ENCODE measurements around the gene ANKRD1.
"Not testable (repeated sequence)": the region's sequence is repeated elsewhere in the genome, so short reads cannot be mapped to it uniquely, and the experiment has no call there.

Gene ANKRD1

GRCh38 chr10:90947030-90947960 lies 26.4 kb upstream of the ANKRD1 start:
- peak; percentile 76 for ATAC-seq (ENCODE audit: insufficient read depth, low read depth)
- Histone ChIP-seq H3K9me3 (ENCODE audit: insufficient read depth, low read length, severe bottlenecking) (peaks cover 11% of the 10 kb centered on the region), H3K4me3 (ENCODE audit: low read depth in 1 of 2, low read length in 2 of 2) (peak overlapping the region in 1 of 2 experiments; percentile 18; a peak in 1 of 4 replicates), H4K20me1 (ENCODE audit: insufficient read depth, low read length) (no peaks in the 10 kb centered on the region), H2AFZ (ENCODE audit: low read depth, low read length) (no peak overlapping the region), H3K4me1 (ENCODE audit: insufficient read depth, low read length) (peaks cover 80% of the 10 kb centered on the region), H3K36me3 (ENCODE audit: insufficient read depth, low read length) (peaks cover 6% of the 10 kb centered on the region; the same call in 1 of the 2 replicates), H3K27ac (ENCODE audit: low read length) (peak overlapping the region; percentile 96), H3K79me2 (ENCODE audit: insufficient read depth, low read length) (peaks cover 38% of the 10 kb centered on the region), H3K27me3 (ENCODE audit: insufficient read depth, low read length, poor library complexity) (no peaks in the 10 kb centered on the region), H3K9ac (ENCODE audit: low read depth, low read length) (peak overlapping the region; percentile 71), H3K4me2 (ENCODE audit: insufficient read depth, low read length) (peak overlapping the region; percentile 29)
- peak; percentile 92 for DNase-seq
- TF ChIP-seq, protein P1, sequence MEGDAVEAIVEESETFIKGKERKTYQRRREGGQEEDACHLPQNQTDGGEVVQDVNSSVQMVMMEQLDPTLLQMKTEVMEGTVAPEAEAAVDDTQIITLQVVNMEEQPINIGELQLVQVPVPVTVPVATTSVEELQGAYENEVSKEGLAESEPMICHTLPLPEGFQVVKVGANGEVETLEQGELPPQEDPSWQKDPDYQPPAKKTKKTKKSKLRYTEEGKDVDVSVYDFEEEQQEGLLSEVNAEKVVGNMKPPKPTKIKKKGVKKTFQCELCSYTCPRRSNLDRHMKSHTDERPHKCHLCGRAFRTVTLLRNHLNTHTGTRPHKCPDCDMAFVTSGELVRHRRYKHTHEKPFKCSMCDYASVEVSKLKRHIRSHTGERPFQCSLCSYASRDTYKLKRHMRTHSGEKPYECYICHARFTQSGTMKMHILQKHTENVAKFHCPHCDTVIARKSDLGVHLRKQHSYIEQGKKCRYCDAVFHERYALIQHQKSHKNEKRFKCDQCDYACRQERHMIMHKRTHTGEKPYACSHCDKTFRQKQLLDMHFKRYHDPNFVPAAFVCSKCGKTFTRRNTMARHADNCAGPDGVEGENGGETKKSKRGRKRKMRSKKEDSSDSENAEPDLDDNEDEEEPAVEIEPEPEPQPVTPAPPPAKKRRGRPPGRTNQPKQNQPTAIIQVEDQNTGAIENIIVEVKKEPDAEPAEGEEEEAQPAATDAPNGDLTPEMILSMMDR (IDR thresholded peaks at IDR 0.05; ENCODE audit: borderline replicate concordance, extremely low read depth, low read length, poor library complexity, severe bottlenecking), result peak; percentile 23
- TF ChIP-seq EZH2 (IDR thresholded peaks at IDR 0.05; ENCODE audit: borderline replicate concordance, low read depth, low read length, severe bottlenecking), result no peak

DNA sequence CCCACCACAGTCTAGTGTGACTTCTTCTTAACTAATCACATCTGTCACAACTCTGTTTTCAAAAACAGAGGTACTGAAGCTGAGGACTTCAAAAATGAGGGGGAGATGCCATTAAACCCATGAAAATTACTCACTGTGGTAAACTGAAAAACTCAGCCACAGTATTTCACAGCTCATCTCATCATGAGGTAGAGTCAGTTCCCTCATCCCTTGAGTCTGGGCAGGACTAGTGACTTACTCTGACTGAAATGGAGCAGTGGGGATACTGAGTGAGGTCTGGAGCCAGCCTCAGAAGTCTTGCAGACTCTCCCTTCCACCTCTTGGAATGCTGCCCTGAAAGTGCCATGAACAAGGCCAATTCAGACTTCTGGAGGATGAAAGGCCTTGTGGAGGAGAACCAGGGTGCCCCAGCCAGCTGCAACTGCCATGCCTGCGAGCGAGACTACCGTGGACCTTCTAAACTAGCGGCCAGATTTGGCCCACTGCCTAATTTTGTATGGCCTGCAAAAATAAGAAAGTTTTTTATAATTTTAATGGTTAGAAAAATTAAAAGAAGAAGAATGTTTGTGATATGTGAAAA lies 24.7 kb upstream of the ANKRD1 start:
- peaks cover 5% of the 10 kb centered on the region for H3K9me3 ChIP-seq (ENCODE audit: insufficient read depth, low read length, severe bottlenecking)
- H2AFZ ChIP-seq (ENCODE audit: low read depth, low read length), result no peak overlapping the region
- no peaks in the 10 kb centered on the region for H4K20me1 ChIP-seq (ENCODE audit: insufficient read depth, low read length)
- DNase-seq (peak; percentile 72), ATAC-seq (ENCODE audit: insufficient read depth, low read depth) (peak; percentile 43)
- H3K4me3 ChIP-seq (ENCODE audit: low read depth in 1 of 2, low read length in 2 of 2), result peak overlapping the region in 1 of 2 experiments; percentile 13; a peak in 1 of 4 replicates
- 0 out of 2 replicates have a peak, but pooled peaks cover 6% of the 10 kb centered on the region for H3K36me3 ChIP-seq (ENCODE audit: insufficient read depth, low read length)
- no peaks in the 10 kb centered on the region for H3K27me3 ChIP-seq (ENCODE audit: insufficient read depth, low read length, poor library complexity)
- peak overlapping the region; percentile 71 for H3K9ac ChIP-seq (ENCODE audit: low read depth, low read length)
- peaks cover 89% of the 10 kb centered on the region for H3K4me1 ChIP-seq (ENCODE audit: insufficient read depth, low read length)
- peaks cover 34% of the 10 kb centered on the region for H3K79me2 ChIP-seq (ENCODE audit: insufficient read depth, low read length)
- peak overlapping the region; percentile 31; the same call in 1 of the 2 replicates for H3K4me2 ChIP-seq (ENCODE audit: insufficient read depth, low read length)
- H3K27ac ChIP-seq (ENCODE audit: low read length), result peak overlapping the region; percentile 96
- no peak for TF ChIP-seq EZH2 (IDR thresholded peaks at IDR 0.05; ENCODE audit: borderline replicate concordance, low read depth, low read length, severe bottlenecking)
- TF ChIP-seq, protein P1 (IDR thresholded peaks at IDR 0.05; ENCODE audit: borderline replicate concordance, extremely low read depth, low read length, poor library complexity, severe bottlenecking), result no peak

DNA sequence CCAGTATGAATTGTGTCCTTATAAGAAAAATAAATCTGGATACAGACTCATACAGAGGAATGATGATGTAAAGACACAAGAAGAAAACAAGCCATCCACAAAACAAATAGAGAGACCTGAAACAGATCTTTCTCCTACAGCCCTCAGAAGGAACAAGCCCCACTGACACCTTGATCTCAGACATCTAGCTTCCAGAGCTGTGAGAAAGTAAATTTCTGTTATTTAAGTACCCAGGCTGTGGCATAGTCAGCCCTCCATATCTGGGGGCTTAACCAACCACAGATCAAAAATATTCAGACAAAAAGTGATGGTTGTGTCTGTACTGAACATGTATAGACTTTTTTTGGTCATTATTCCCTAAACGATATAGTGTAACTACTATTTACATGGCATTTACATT lies 23.9 kb upstream of the ANKRD1 start:
- peak; percentile 74 for DNase-seq

DNA sequence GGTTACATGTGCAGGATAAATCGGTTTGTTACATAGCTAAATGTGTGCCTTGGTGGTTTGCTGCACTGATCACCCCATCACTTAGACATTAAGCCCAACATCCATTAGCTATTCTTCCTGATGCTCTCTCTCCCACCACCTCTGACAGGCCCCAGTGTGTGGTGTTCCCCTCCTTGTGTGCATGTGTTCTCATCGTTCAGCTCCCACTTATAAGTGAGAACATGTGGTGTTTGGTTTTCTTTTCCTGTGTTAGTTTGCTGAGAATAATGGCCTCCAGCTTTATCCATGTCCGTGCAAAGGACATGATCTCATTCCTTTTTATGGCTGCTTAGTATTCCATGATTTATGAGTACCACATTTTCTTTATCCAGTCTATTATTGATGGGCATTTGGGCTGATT lies 22.1 kb upstream of the ANKRD1 start:
- peak overlapping the region; percentile 96 for H3K27ac ChIP-seq (ENCODE audit: low read length)
- DNase-seq, result peak; percentile 52
- not testable (repeated sequence) for H3K27me3 ChIP-seq (ENCODE audit: insufficient read depth, low read length, poor library complexity); H3K4me3 ChIP-seq (ENCODE audit: low read depth in 1 of 2, low read length in 2 of 2); H3K9me3 ChIP-seq (ENCODE audit: insufficient read depth, low read length, severe bottlenecking); H4K20me1 ChIP-seq (ENCODE audit: insufficient read depth, low read length); H3K4me2 ChIP-seq (ENCODE audit: insufficient read depth, low read length); H3K36me3 ChIP-seq (ENCODE audit: insufficient read depth, low read length); ATAC-seq (ENCODE audit: insufficient read depth, low read depth); H2AFZ ChIP-seq (ENCODE audit: low read depth, low read length)
- peaks cover 98% of the 10 kb centered on the region for H3K4me1 ChIP-seq (ENCODE audit: insufficient read depth, low read length)
- H3K79me2 ChIP-seq (ENCODE audit: insufficient read depth, low read length), result peaks cover 12% of the 10 kb centered on the region
- H3K9ac ChIP-seq (ENCODE audit: low read depth, low read length), result peak overlapping the region; percentile 71; the same call in 1 of the 2 replicates

More for the DNA sequence above, 23.9 kb upstream of the ANKRD1 start:
- Histone ChIP-seq H3K4me2 (ENCODE audit: insufficient read depth, low read length) (peak overlapping the region; percentile 12; the same call in 1 of the 2 replicates), H3K4me1 (ENCODE audit: insufficient read depth, low read length) (peaks cover 97% of the 10 kb centered on the region), H2AFZ (ENCODE audit: low read depth, low read length) (no peak overlapping the region), H4K20me1 (ENCODE audit: insufficient read depth, low read length) (no peaks in the 10 kb centered on the region), H3K9ac (ENCODE audit: low read depth, low read length) (peak overlapping the region; percentile 71), H3K36me3 (ENCODE audit: insufficient read depth, low read length) (0 out of 2 replicates have a peak, but pooled peaks cover under 1% of the 10 kb centered on the region), H3K79me2 (ENCODE audit: insufficient read depth, low read length) (peaks cover 26% of the 10 kb centered on the region), H3K27me3 (ENCODE audit: insufficient read depth, low read length, poor library complexity) (no peaks in the 10 kb centered on the region), H3K4me3 (ENCODE audit: low read depth in 1 of 2, low read length in 2 of 2) (no peak overlapping the region), H3K9me3 (ENCODE audit: insufficient read depth, low read length, severe bottlenecking) (no peaks in the 10 kb centered on the region), H3K27ac (ENCODE audit: low read length) (peak overlapping the region; percentile 96)
- no peak for TF ChIP-seq EZH2 (IDR thresholded peaks at IDR 0.05; ENCODE audit: borderline replicate concordance, low read depth, low read length, severe bottlenecking)
- TF ChIP-seq, protein P1 (IDR thresholded peaks at IDR 0.05; ENCODE audit: borderline replicate concordance, extremely low read depth, low read length, poor library complexity, severe bottlenecking), result no peak
- peak; percentile 58 for ATAC-seq (ENCODE audit: insufficient read depth, low read depth)
